GM23248 (cell line): ENCODE data around the gene GCLM. TPM values are rescaled to one million over a fixed set of nuclear protein-coding genes. Genes with fewer than 3 reads are reported as not detected.

ENCODE experiments used
- DNase-seq: peaks from one replicate; pipeline ENCODE4 v3.0.0-alpha.2; 2015
- H2AFZ ChIP-seq: fragments of 200-600 bp; sonication (generic); 2 replicates; pipeline ENCODE4 v1.6.1; 2016; ENCODE audit warnings: antibody characterized with exemption
- H3F3A ChIP-seq: fragments of 200-600 bp; sonication (generic); 2 replicates; pipeline ENCODE4 v1.6.1; 2016; ENCODE audit warnings: mild to moderate bottlenecking, antibody characterized with exemption, mixed run types; ENCODE audit not compliant: insufficient read depth
- H3K27ac ChIP-seq: fragments of 200-600 bp; sonication (generic); 2 replicates; pipeline ENCODE4 v1.5.1; 2016; ENCODE audit warnings: mild to moderate bottlenecking
- H3K27me3 ChIP-seq: fragments of 200-600 bp; sonication (generic); replicated peaks from 2 replicates; pipeline ENCODE4 v1.6.1; 2016; ENCODE audit warnings: mild to moderate bottlenecking; ENCODE audit not compliant: insufficient read depth
- H3K36me3 ChIP-seq: fragments of 200-600 bp; sonication (generic); 2 replicates; pipeline ENCODE4 v1.6.1; 2016; ENCODE audit warnings: low read depth, mild to moderate bottlenecking
- H3K4me1 ChIP-seq: fragments of 200-600 bp; sonication (generic); 2 replicates; pipeline ENCODE4 v1.6.1; 2016; ENCODE audit warnings: mild to moderate bottlenecking; ENCODE audit not compliant: insufficient read depth
- H3K4me2 ChIP-seq: fragments of 200-600 bp; sonication (generic); one replicate; pipeline ENCODE4 v1.6.1; 2016; ENCODE audit warnings: mild to moderate bottlenecking; ENCODE audit not compliant: unreplicated experiment
- H3K4me3 ChIP-seq: fragments of 200-600 bp; sonication (generic); 2 replicates; pipeline ENCODE4 v1.5.1; 2016; ENCODE audit warnings: mild to moderate bottlenecking
- H3K79me2 ChIP-seq: fragments of 200-600 bp; sonication (generic); 2 replicates; pipeline ENCODE4 v1.6.1; 2016; ENCODE audit warnings: mild to moderate bottlenecking; ENCODE audit not compliant: insufficient read depth
- H3K9ac ChIP-seq: fragments of 200-600 bp; sonication (generic); 2 replicates; pipeline ENCODE4 v1.6.1; 2016; ENCODE audit warnings: mild to moderate bottlenecking
- H3K9me2 ChIP-seq: fragments of 200-600 bp; sonication (generic); 2 replicates; pipeline ENCODE4 v1.6.1; 2016; ENCODE audit warnings: mixed run types, mild to moderate bottlenecking, moderate library complexity; ENCODE audit not compliant: insufficient read depth
- H3K9me3 ChIP-seq: fragments of 200-600 bp; sonication (generic); one replicate; pipeline ENCODE4 v1.6.1; 2017; ENCODE audit warnings: low read depth
- H4K20me1 ChIP-seq: fragments of 200-600 bp; sonication (generic); 2 replicates; pipeline ENCODE4 v1.6.0; 2016; ENCODE audit not compliant: insufficient read depth
- EZH2 ChIP-seq: fragments of 200-600 bp; sonication (generic); IDR thresholded peaks from 2 replicates; pipeline ENCODE4 v1.6.1; 2018; ENCODE audit warnings: antibody characterized with exemption, mild to moderate bottlenecking; ENCODE audit not compliant: insufficient read depth, poor library complexity, severe bottlenecking
- EZH2phosphoT487 ChIP-seq: fragments of 200-600 bp; sonication (generic); IDR thresholded peaks from 2 replicates; pipeline ENCODE4 v1.6.1; 2018; ENCODE audit warnings: antibody characterized with exemption, moderate library complexity, mild to moderate bottlenecking, low read depth; ENCODE audit not compliant: insufficient read depth
- WGBS, 2 experiments: methylation state at CpG; one replicate each; pipeline ENCODE4 v1.1.6; 2015 to 2017; ENCODE audit warnings: low lambda C conversion rate in 2 of 2, low coverage in 1 of 2; ENCODE audit errors: missing lambda C conversion rate in 2 of 2; 5-methylcytosine and 5-hydroxymethylcytosine counted together
- in situ Hi-C: fragments of 300-500 bp; cut with MboI; formaldehyde crosslinking; loops from 2 replicates; pipeline ENCODE4 v1.15.0; 2020
- polyA plus RNA-seq: library from polyadenylated mRNA; unstranded; fragments of >200 nt; fragmentation: Nextera tagmentation; extraction: Ambion mirVana; gene quantifications from 2 replicates; pipeline ENCODE4 v1.2.1, GENCODE V29; 2016
- total RNA-seq: library from RNA; depleted of rRNA; stranded (reverse); fragments of >200 nt; shearing (Covaris generic); gene quantifications from 2 replicates; pipeline ENCODE4 v1.2.3, GENCODE V29; 2014

Gene GCLM
- total and polyA plus RNA-seq, 2 experiments from 2014 or later: 32.7 to 69.0 TPM

DNA sequence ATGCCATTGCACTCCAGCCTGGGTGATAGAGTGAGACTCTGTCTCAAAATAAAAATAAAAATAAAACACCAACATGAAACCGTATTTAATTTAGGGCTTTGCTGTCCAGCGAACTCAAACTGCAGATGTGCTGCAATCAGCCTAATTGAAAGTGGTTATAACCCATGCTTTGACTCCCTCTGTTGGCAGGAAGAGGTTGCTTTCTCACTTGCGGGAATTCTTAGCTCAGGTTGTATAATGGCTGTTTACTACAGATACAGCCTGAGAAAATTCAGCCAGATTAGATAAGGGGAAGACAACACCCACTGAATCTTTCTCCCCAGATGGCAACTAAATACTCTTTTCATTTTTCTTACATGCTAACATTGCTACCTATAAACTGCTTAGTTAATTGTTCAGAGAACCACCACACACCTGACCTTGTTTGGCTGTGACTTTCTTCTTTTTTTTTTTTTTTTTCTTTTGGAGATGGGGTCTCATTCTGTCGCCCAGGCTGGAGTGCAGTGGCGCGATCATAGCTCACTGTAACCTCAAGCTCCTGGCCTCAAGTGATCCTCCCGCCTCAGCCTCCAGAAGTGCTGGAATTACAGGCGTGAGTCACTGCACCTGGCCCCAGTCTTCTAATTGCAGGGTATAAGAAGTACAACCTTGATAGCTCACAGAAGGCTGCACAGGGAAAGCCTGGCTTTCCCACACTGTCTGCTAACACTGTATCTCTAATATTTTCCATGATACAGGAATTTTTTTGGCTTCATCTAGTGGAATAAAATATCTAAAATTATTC lies 64.8 kb downstream of the GCLM start:
- no peaks in the 10 kb centered on the region for H3K9me3 ChIP-seq
- H3K27me3 ChIP-seq: no peaks in the 10 kb centered on the region
- no peaks in the 10 kb centered on the region for H3K36me3 ChIP-seq
- H3K9ac ChIP-seq: no peak overlapping the region; the same call in 1 of the 2 replicates
- in situ Hi-C loops: loop anchor here (25.0 kb wide), 1 partner anchor 532 kb away; no protein-coding TSS in a partner anchor
- no peaks in the 10 kb centered on the region for H4K20me1 ChIP-seq
- H3K27ac ChIP-seq: peak overlapping the region; percentile 98
- H3K4me1 ChIP-seq: peaks cover 51% of the 10 kb centered on the region
- peak; percentile 90 for DNase-seq
- H3F3A ChIP-seq: peaks cover 60% of the 10 kb centered on the region
- H3K4me3 ChIP-seq: no peak overlapping the region
- no peak overlapping the region for H3K4me2 ChIP-seq
- H3K9me2 ChIP-seq: no peaks in the 10 kb centered on the region
- no peaks in the 10 kb centered on the region for H3K79me2 ChIP-seq
- WGBS, 2 experiments: 39 to 48% methylated on average over 8 of the region's 8 CpGs
- H2AFZ ChIP-seq: no peak overlapping the region
- no peak for TF ChIP-seq EZH2phosphoT487
- TF ChIP-seq EZH2: no peak

DNA sequence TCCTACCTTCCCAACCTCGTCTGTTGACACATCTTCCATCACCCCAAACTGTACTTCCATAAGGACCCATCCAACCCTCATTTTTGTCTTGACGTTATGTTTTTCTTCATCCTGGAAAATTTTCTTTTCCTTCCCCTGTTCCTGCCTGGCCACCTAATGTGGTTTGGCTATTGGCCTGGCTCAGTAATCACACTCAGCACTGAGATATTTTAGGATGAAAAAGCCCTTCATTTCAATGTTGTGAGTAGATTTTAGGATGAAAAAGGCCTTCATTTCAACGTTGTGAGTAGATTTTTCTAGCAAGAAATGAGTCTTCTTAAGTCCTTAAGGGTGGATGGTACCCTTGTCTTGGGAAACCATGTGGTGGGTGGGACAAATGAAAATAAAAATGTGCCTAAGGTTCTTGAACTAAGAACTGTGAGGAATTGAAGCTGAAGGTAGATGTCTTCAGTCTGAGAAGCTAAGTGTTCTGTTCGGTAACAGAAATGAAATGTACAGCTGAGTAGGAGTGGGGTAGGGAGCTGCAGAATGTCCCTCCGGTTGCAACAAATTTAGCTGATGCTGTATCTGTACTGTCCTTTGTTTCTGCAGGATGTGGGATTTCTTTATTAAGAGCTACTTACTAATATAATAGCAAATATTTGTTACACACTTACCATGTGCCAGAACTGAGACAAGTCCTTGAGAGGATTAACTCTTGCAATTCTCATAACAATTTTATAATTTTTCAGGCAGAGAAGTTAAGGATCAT lies 66.3 kb downstream of the GCLM start:
- in situ Hi-C loops: loop anchor here (25.0 kb wide), 1 partner anchor 531 kb away; no protein-coding TSS in a partner anchor
- Histone ChIP-seq H3K4me1 (peaks cover 52% of the 10 kb centered on the region), H3K4me2 (peak overlapping the region; percentile 65), H4K20me1 (no peaks in the 10 kb centered on the region), H3K79me2 (no peaks in the 10 kb centered on the region), H2AFZ (no peak overlapping the region), H3K9me3 (no peaks in the 10 kb centered on the region), H3K9me2 (no peaks in the 10 kb centered on the region), H3K4me3 (no peak overlapping the region), H3F3A (peaks cover 66% of the 10 kb centered on the region), H3K27me3 (no peaks in the 10 kb centered on the region), H3K36me3 (no peaks in the 10 kb centered on the region), H3K9ac (peak overlapping the region; percentile 37), H3K27ac (peak overlapping the region; percentile 69)
- TF ChIP-seq EZH2 (no peak), EZH2phosphoT487 (no peak)
- DNase-seq: peak; percentile 83
- 43 to 52% methylated on average over 5 of the region's 5 CpGs for WGBS, 2 experiments

DNA sequence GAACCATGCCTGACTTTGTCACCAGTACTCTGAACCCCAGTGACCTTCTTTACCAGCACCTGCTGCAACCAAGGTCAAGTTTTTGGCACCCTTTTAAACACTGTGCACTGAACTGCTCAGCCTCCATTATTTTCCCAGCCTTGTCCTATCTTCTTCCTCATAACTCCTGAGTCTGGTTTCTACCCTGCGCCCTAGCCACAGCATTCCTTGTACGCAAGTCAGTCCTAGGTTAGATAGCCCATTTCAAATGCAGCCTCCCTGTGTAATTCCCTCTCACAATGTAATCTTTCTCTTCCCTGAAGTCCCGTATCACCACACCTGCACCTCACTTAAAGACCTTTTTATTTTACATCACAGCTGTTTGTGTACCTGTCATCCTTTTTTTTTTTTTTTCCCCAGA lies 67.5 kb downstream of the GCLM start:
- no peak for DNase-seq
- no peak overlapping the region for H3K4me2 ChIP-seq
- H3K27ac ChIP-seq: no peak overlapping the region
- H3K4me1 ChIP-seq: peaks cover 52% of the 10 kb centered on the region
- H2AFZ ChIP-seq: no peak overlapping the region
- WGBS, 2 experiments: 100% methylated on average over 3 of the region's 3 CpGs
- peaks cover 66% of the 10 kb centered on the region for H3F3A ChIP-seq
- H3K4me3 ChIP-seq: no peak overlapping the region
- H3K36me3 ChIP-seq: no peaks in the 10 kb centered on the region
- no peaks in the 10 kb centered on the region for H4K20me1 ChIP-seq
- no peaks in the 10 kb centered on the region for H3K27me3 ChIP-seq
- no peak overlapping the region for H3K9ac ChIP-seq
- no peaks in the 10 kb centered on the region for H3K79me2 ChIP-seq
- no peaks in the 10 kb centered on the region for H3K9me3 ChIP-seq
- in situ Hi-C loops: loop anchor here (25.0 kb wide), 1 partner anchor 529 kb away; no protein-coding TSS in a partner anchor
- no peaks in the 10 kb centered on the region for H3K9me2 ChIP-seq
- TF ChIP-seq EZH2phosphoT487 (no peak), EZH2 (no peak)

DNA sequence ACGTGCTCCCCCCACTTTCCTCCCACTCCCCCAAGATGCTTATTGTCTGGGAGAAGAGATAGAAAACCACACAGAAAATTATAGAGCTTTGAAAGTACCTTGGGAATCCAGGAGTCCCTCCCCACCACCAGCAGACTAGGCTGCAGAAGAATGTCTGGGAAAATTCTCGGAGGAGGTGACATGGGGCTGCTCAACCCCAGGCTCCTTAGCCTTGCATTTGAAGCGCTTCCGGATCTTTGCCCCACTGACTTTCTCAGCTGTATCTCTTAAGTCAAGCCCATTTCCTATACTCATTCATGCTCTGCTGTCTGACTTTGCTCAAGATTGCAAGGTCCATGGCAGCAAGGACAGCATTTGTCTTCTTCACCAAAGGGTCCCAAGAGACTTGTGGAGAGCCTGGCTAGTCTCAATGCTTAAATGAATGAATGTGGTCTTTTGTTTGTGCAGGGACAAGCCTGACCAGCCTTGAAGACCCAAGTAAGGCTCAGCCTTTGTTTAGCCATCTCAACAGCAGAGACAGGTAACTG lies 68.2 kb downstream of the GCLM start:
- in situ Hi-C loops: loop anchor here (25.0 kb wide), 1 partner anchor 529 kb away; no protein-coding TSS in a partner anchor
- H3K9me3 ChIP-seq: no peaks in the 10 kb centered on the region
- no peak overlapping the region for H3K9ac ChIP-seq
- 96 to 100% methylated on average over 4 of the region's 4 CpGs for WGBS, 2 experiments
- no peak overlapping the region for H3K27ac ChIP-seq
- TF ChIP-seq EZH2: no peak
- H3K36me3 ChIP-seq: no peaks in the 10 kb centered on the region
- no peak overlapping the region for H2AFZ ChIP-seq
- peaks cover 65% of the 10 kb centered on the region for H3F3A ChIP-seq
- H3K9me2 ChIP-seq: no peaks in the 10 kb centered on the region
- no peak overlapping the region for H3K4me3 ChIP-seq
- no peaks in the 10 kb centered on the region for H3K79me2 ChIP-seq
- no peak for DNase-seq
- H3K4me2 ChIP-seq: no peak overlapping the region
- H3K27me3 ChIP-seq: no peaks in the 10 kb centered on the region
- H3K4me1 ChIP-seq: peaks cover 52% of the 10 kb centered on the region
- H4K20me1 ChIP-seq: no peaks in the 10 kb centered on the region
